Measurements from ENCODE around the gene LRMDA. TPM values are rescaled to one million over a fixed set of nuclear protein-coding genes. Genes with fewer than 3 reads are reported as not detected.
A peak's percentile ranks its signal among the peaks of the same experiment; 100 is the strongest.

LRMDA gene
- total and polyA plus RNA-seq, 2 donors (not counting 3 experiments of a cell fraction or from before 2014, with no cell fraction given), result 9.7 to 18.0 TPM

DNA sequence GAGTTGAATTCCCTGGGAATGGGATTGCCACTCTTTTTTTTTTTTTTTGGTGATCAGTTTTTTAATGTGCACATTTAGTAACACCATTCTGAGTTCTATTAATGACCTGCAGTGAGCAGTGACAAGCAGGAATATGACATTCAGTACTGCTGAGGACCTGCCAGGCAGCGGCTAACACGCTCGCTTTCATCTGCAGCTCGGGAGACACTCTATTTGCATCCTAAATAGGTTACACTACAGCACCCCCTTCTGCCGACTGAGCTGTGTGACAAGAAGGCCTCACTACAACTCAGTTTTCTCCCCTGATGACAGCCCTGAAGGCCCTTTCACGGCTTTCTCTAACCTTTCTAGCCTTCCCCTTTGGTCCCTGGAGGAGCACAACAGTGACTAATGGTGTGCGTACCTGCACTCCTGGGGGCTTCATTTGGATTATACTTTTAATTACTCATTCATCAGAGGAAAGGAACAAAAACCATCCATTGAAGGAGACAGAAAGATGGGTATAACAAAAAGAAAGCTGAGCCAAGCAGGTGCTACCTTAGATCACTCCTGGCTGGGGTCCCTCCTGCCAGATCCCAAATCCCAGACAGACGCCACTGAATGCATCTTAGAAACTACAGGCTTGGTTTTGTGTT is 872.4 kb downstream of the LRMDA start:
- intact Hi-C loops (cut with micrococcal nuclease), result loop anchor here (1.0 to 5.0 kb wide), 3 partner anchors 244 to 904 kb away; no protein-coding TSS in a partner anchor
- CTCF ChIA-PET, result interaction anchor here (0.7 to 3.0 kb wide), 16 partner anchors 9 to 908 kb away, joined by 3 to 21 read pairs (median 4); partner anchors contain the start of gene ZNF503
- FAIRE-seq, result no peak
- peak; percentile 67 for DNase-seq (ENCODE audit: low read depth, low spot score)
- no peaks in the 10 kb centered on the region for H3K27me3 ChIP-seq (ENCODE audit: control insufficient read depth in 2 of 2, insufficient read depth in 2 of 2, low read length in 2 of 2)
- no peaks in the 10 kb centered on the region for H3K9me1 ChIP-seq (replicated peaks; ENCODE audit: control insufficient read depth, extremely low read depth, insufficient read depth, low read length)
- TF ChIP-seq, protein P1, sequence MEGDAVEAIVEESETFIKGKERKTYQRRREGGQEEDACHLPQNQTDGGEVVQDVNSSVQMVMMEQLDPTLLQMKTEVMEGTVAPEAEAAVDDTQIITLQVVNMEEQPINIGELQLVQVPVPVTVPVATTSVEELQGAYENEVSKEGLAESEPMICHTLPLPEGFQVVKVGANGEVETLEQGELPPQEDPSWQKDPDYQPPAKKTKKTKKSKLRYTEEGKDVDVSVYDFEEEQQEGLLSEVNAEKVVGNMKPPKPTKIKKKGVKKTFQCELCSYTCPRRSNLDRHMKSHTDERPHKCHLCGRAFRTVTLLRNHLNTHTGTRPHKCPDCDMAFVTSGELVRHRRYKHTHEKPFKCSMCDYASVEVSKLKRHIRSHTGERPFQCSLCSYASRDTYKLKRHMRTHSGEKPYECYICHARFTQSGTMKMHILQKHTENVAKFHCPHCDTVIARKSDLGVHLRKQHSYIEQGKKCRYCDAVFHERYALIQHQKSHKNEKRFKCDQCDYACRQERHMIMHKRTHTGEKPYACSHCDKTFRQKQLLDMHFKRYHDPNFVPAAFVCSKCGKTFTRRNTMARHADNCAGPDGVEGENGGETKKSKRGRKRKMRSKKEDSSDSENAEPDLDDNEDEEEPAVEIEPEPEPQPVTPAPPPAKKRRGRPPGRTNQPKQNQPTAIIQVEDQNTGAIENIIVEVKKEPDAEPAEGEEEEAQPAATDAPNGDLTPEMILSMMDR (IDR thresholded peaks at IDR 0.05; ENCODE audit: extremely low read depth in 1 of 2, insufficient read depth in 1 of 2, low read depth in 1 of 2, low read length in 2 of 2), result peak; percentile 38 to 61
- TF ChIP-seq, protein P2, sequence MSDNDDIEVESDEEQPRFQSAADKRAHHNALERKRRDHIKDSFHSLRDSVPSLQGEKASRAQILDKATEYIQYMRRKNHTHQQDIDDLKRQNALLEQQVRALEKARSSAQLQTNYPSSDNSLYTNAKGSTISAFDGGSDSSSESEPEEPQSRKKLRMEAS (IDR thresholded peaks at IDR 0.05; ENCODE audit: insufficient read depth, insufficient read length), result no peak
- TF ChIP-seq JUN (IDR thresholded peaks at IDR 0.05; ENCODE audit: borderline replicate concordance, insufficient read depth, insufficient read length, low read depth), result no peak
- TF ChIP-seq POLR2AphosphoS5 (IDR thresholded peaks at IDR 0.05; ENCODE audit: insufficient read depth, low read depth, low read length), result no peak
- no peak for TF ChIP-seq MYC (IDR thresholded peaks at IDR 0.05; ENCODE audit: low read depth, low read length)
- no peak for TF ChIP-seq FOS (IDR thresholded peaks at IDR 0.05; ENCODE audit: borderline replicate concordance, insufficient read depth, low read length)
- no peak for TF ChIP-seq EZH2 (IDR thresholded peaks at IDR 0.05; ENCODE audit: borderline replicate concordance, low read depth, low read length, severe bottlenecking)
- no peaks in the 10 kb centered on the region for H3K36me3 ChIP-seq (ENCODE audit: control insufficient read depth in 2 of 2, extremely low read depth in 1 of 2, insufficient read depth in 2 of 2, low read length in 2 of 2)
- H3K4me1 ChIP-seq (ENCODE audit: control insufficient read depth, extremely low read depth, insufficient read depth, low read length), result no peaks in the 10 kb centered on the region
- H3K9ac ChIP-seq (replicated peaks; ENCODE audit: extremely low read depth, insufficient read depth, low read length), result no peak overlapping the region
- no peak overlapping the region for H3K4me2 ChIP-seq (ENCODE audit: insufficient read depth, low read length)
- no peaks in the 10 kb centered on the region for H4K20me1 ChIP-seq (replicated peaks; ENCODE audit: control insufficient read depth, extremely low read depth, insufficient read depth, low read length)
- H3K9me3 ChIP-seq (replicated peaks; ENCODE audit: control insufficient read depth, insufficient read depth, low read length), result no peaks in the 10 kb centered on the region
- H3K27ac ChIP-seq (ENCODE audit: insufficient read depth, low read depth, low read length), result no peak overlapping the region
- POLR2A ChIA-PET, result no interaction called here
- no TSS peak for BruUV-seq (replicated peaks)
- no peak overlapping the region for H3K4me3 ChIP-seq (replicated peaks in 1 of 3; ENCODE audit: insufficient read depth in 1 of 3, low read depth in 1 of 3, low read length in 3 of 3)
- no peak overlapping the region for H2AFZ ChIP-seq (ENCODE audit: low read depth, low read length)
- dilution Hi-C loops (cut with MboI; ENCODE audit: extremely low pct_ligation_motif_present, low sequenced_read_pairs), result no loop called here
- no peaks in the 10 kb centered on the region for H3K79me2 ChIP-seq (ENCODE audit: control insufficient read depth, insufficient read depth, low read length)
